Smooth muscle cell (in vitro differentiated cells): ENCODE data around the gene PRIMA1. TPM values are rescaled to one million over a fixed set of nuclear protein-coding genes. Genes with fewer than 3 reads are reported as not detected.

Source experiments
- DNase-seq: peaks from one replicate; lab custom pipeline; 2025; ENCODE audit not compliant: unreplicated experiment; lab: John Stamatoyannopoulos, UW
- H2AFZ ChIP-seq: fragments of 200-600 bp; sonication (generic); 2 replicates; pipeline ENCODE4 v1.6.0; 2016; ENCODE audit warnings: antibody characterized with exemption, low read depth, mild to moderate bottlenecking
- H3F3A ChIP-seq: fragments of 200-600 bp; sonication (generic); 2 replicates; pipeline ENCODE4 v1.6.0; 2017; ENCODE audit warnings: antibody characterized with exemption, low read depth
- H3K27ac ChIP-seq: fragments of 200-600 bp; sonication (generic); 2 replicates; pipeline ENCODE4 v1.5.1; 2016; ENCODE audit warnings: low read depth, mild to moderate bottlenecking
- H3K27me3 ChIP-seq: fragments of 200-600 bp; sonication (generic); 2 replicates; pipeline ENCODE4 v1.6.1; 2016; ENCODE audit warnings: low read depth, mild to moderate bottlenecking
- H3K36me3 ChIP-seq: fragments of 200-600 bp; sonication (generic); 2 replicates; pipeline ENCODE4 v1.5.1; 2016; ENCODE audit warnings: low read depth
- H3K4me1 ChIP-seq: fragments of 200-600 bp; sonication (generic); 2 replicates; pipeline ENCODE4 v1.5.1; 2016; ENCODE audit warnings: low read depth
- H3K4me2 ChIP-seq: fragments of 200-600 bp; sonication (generic); 2 replicates; pipeline ENCODE4 v1.6.0; 2016; ENCODE audit warnings: mild to moderate bottlenecking
- H3K4me3 ChIP-seq: fragments of 200-600 bp; sonication (generic); 2 replicates; pipeline ENCODE4 v1.5.1; 2016; ENCODE audit warnings: mild to moderate bottlenecking
- H3K79me2 ChIP-seq: fragments of 200-600 bp; sonication (generic); 2 replicates; pipeline ENCODE4 v1.6.0; 2016; ENCODE audit warnings: low read depth, mild to moderate bottlenecking
- H3K9ac ChIP-seq: fragments of 200-600 bp; sonication (generic); 2 replicates; pipeline ENCODE4 v1.6.0; 2016; ENCODE audit warnings: low read depth
- H3K9me3 ChIP-seq: fragments of 200-600 bp; sonication (generic); replicated peaks from 2 replicates; pipeline ENCODE4 v1.5.1; 2016; ENCODE audit warnings: low read depth
- H4K20me1 ChIP-seq: fragments of 200-600 bp; sonication (generic); 2 replicates; pipeline ENCODE4 v1.6.0; 2016; ENCODE audit warnings: low read depth
- CTCF ChIP-seq: fragments of 200-600 bp; sonication (generic); IDR thresholded peaks from 2 replicates; pipeline ENCODE4 v1.5.1; 2017; ENCODE audit warnings: borderline replicate concordance, mild to moderate bottlenecking, antibody characterized with exemption; ENCODE audit not compliant: insufficient read depth, poor library complexity, severe bottlenecking
- WGBS: methylation state at CpG from one replicate; pipeline ENCODE4 v1.1.7; 2016; ENCODE audit warnings: low lambda C conversion rate; 5-methylcytosine and 5-hydroxymethylcytosine counted together
- polyA plus RNA-seq: library from polyadenylated mRNA; unstranded; fragments of >200 nt; fragmentation: Nextera tagmentation; extraction: Ambion mirVana; gene quantifications from 2 replicates; pipeline ENCODE4 v1.2.1, GENCODE V29; 2016
- total RNA-seq: library from RNA; depleted of rRNA; stranded (reverse); fragments of >200 nt; gene quantifications from 2 replicates; pipeline ENCODE4 v1.2.3, GENCODE V29; 2014

The PRIMA1 gene
- total and polyA plus RNA-seq, 2 experiments from 2014 or later = not detected

GRCh38 chr14:93716746-93717667 lies 71.3 kb downstream of the PRIMA1 start:
- 90% methylated on average over 14 of the region's 14 CpGs for WGBS

DNA sequence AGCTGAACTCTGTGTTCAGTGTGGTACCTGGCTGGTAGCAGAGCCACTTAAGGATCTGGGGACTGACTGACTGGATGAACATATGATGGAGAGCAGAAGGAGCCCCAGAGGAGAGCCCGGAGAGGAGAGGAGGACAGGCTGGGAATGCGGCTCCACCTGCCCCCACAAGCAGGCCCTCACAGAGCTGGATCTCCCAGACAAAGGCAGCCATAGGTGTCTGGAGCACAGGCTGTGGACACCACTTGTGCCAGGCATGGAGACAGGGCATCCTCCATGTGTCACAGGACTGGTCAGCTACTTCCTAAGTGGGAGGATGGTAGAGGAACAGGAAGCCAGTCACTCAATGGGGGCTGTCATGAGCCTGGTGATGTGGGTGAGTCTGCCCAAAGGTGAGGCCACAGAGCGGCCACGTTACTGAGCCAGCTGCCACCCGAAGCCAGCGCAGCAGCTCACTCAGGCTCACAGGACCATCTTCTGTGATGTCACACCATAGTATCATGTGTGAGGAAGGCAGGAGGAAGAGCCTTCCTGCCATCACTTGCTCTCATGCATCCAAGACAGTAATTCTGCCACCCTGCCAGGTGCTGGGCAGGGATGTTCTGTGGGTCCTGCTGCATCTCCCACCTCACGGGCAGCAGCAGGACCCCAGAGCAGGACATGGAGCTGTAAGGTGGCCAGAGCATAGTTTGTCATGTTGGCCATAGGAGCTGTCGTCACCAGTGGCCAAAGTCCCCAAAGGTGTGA lies 72.1 kb downstream of the PRIMA1 start:
- H3K4me1 ChIP-seq = peaks cover 4% of the 10 kb centered on the region
- H2AFZ ChIP-seq = no peak overlapping the region
- no peak overlapping the region for H3K9ac ChIP-seq
- 90% methylated on average over 8 of the region's 8 CpGs for WGBS
- no peaks in the 10 kb centered on the region for H4K20me1 ChIP-seq
- H3K4me2 ChIP-seq = no peak overlapping the region
- no peak overlapping the region for H3K27ac ChIP-seq
- no peaks in the 10 kb centered on the region for H3K36me3 ChIP-seq
- no peak for TF ChIP-seq CTCF
- H3K9me3 ChIP-seq = no peaks in the 10 kb centered on the region
- DNase-seq = no peak
- no peaks in the 10 kb centered on the region for H3F3A ChIP-seq
- H3K79me2 ChIP-seq = no peaks in the 10 kb centered on the region
- H3K4me3 ChIP-seq = no peak overlapping the region
- no peaks in the 10 kb centered on the region for H3K27me3 ChIP-seq

More at GRCh38 chr14:93716746-93717667, 71.3 kb downstream of the PRIMA1 start:
- Histone ChIP-seq H3K4me1 (peaks cover 4% of the 10 kb centered on the region), H3K4me2 (no peak overlapping the region), H3K79me2 (no peaks in the 10 kb centered on the region), H3F3A (no peaks in the 10 kb centered on the region), H3K27me3 (no peaks in the 10 kb centered on the region), H3K27ac (no peak overlapping the region), H3K9me3 (no peaks in the 10 kb centered on the region), H3K9ac (no peak overlapping the region), H3K4me3 (no peak overlapping the region), H4K20me1 (no peaks in the 10 kb centered on the region), H2AFZ (no peak overlapping the region), H3K36me3 (no peaks in the 10 kb centered on the region)
- DNase-seq = no peak
- no peak for TF ChIP-seq CTCF

DNA sequence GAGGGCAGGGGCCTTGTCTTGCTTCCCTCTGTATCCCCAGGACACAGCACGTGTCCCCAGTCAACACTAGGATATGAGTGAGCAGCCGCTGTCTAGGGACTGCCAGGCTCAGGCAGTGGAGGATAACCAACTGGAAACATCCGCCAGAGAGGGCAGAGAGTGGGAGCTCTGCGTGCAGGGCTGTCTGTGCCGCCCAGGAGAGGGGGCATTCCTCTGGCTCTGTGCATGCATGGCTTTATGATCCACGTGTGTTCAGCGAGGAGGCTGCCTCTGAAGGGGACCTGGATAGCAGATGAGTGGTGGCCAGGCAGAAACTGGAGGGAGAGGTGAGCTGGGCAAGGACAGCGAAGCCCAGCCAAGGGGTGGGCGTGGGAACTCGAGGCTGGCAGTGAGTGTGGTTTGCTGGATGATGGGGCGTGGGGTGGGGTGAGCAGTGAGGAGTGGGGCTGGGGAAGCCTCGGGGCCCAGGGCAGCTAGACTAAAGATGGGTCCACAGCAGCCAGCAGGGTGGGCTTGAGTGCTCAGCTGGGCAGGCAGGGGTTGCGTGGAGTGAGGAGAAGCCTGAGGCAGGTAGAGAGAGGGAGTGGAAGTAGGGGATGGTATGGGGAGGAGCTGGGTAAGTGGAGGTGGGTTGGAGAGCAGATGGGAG lies 72.9 kb downstream of the PRIMA1 start:
- no peak for DNase-seq
- no peak overlapping the region for H2AFZ ChIP-seq
- no peaks in the 10 kb centered on the region for H3K9me3 ChIP-seq
- no peaks in the 10 kb centered on the region for H3K27me3 ChIP-seq
- 84% methylated on average over 13 of the region's 13 CpGs for WGBS
- H3K36me3 ChIP-seq = no peaks in the 10 kb centered on the region
- H3K4me1 ChIP-seq = peaks cover 4% of the 10 kb centered on the region
- H3F3A ChIP-seq = no peaks in the 10 kb centered on the region
- no peak overlapping the region for H3K27ac ChIP-seq
- H3K4me2 ChIP-seq = no peak overlapping the region
- no peaks in the 10 kb centered on the region for H3K79me2 ChIP-seq
- no peak overlapping the region for H3K9ac ChIP-seq
- H4K20me1 ChIP-seq = no peaks in the 10 kb centered on the region
- H3K4me3 ChIP-seq = no peak overlapping the region
- no peak for TF ChIP-seq CTCF
